C4-2B (cell line): ENCODE data around the gene TNS1.

Experiments used
- ZFX ChIP-seq: fragments of 450-650 bp; IDR thresholded peaks from 2 replicates; pipeline ENCODE4 v1.6.1; 2017
- TF ChIP-seq, protein P1 (sequence below): fragments of 450-650 bp; conservative IDR thresholded peaks from 2 replicates; pipeline ENCODE4 v1.5.1; 2017; ENCODE audit warnings: mild to moderate bottlenecking

DNA sequence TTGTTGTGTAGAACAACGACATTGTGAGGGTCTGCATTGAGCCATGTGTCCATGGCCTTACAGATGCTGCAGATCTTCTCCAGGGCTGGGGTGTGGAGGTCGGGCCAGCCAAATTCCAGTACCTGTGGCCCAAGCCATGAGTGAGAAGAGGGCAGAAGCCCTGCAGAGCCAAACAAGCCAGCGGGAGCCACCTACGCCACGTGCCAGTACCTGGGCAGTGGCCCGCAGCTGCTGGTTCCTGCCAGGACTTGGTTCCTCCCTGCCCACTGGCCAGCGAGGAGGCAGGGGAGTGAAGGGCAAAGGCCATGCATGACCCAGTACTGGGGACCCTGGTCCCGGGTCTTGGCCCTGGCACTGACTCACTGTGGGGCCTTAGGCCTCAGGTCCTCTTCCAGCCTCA is 109.4 kb downstream of the TNS1 start:
- TF ChIP-seq, protein P1, sequence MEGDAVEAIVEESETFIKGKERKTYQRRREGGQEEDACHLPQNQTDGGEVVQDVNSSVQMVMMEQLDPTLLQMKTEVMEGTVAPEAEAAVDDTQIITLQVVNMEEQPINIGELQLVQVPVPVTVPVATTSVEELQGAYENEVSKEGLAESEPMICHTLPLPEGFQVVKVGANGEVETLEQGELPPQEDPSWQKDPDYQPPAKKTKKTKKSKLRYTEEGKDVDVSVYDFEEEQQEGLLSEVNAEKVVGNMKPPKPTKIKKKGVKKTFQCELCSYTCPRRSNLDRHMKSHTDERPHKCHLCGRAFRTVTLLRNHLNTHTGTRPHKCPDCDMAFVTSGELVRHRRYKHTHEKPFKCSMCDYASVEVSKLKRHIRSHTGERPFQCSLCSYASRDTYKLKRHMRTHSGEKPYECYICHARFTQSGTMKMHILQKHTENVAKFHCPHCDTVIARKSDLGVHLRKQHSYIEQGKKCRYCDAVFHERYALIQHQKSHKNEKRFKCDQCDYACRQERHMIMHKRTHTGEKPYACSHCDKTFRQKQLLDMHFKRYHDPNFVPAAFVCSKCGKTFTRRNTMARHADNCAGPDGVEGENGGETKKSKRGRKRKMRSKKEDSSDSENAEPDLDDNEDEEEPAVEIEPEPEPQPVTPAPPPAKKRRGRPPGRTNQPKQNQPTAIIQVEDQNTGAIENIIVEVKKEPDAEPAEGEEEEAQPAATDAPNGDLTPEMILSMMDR, result no peak
- TF ChIP-seq ZFX, result no peak
